ENCODE results near the gene RHCE.
"Not testable (repeated sequence)": the region's sequence is repeated elsewhere in the genome, so short reads cannot be mapped to it uniquely, and the experiment has no call there.

RHCE gene

GRCh38 chr1:25432749-25433388 lies 12.2 kb upstream of the RHCE start:
- DNase-seq (ENCODE audit: low read depth) = no peak

- no peak for DNase-seq (ENCODE audit: low read depth)
Measured at GRCh38 chr1:25431955-25432719, 11.5 kb upstream of the RHCE start.

DNA sequence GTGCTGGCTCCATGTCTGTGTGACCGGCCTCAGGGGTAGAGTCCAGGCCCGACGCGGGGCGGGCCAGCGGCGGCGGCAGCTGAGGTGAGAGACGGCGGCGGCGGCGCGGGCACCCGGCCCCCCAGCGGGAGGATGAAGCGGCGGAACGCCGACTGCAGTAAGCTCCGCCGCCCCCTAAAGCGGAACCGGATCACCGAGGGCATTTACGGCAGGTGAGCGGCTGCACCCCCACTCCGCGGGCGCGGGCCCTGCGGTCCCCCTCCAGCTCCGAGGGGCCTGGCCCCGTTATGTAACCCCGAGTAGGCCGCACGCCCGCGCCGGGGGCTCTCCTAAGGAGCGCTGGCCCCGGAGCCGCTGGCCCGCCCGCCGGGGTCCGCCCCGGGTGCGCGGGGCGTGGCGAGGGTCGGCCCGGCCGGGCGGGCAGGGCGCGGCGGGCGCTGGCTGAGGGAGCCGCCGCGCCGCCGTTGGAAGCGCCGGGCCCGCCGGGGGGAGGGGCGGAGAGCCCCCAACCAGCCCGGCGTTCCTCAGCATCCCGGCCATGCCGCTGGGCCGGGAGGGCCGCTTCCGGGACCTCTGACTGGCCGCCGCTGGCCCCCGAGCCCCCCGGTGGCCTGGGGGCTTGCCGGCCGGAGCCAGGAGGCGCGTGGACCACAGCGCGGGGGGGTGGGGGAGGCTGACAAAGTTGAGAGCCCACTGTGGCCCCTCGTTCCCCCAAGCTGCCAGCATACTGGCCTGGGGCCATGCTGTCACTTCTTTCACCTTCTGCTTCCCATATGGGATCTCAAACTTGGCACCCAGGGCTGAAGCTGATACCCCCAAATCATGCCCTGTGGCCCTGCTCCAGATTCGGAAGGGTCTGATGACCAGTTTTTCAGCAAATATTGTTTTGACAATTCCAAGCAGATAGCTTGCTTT lies 10.6 kb upstream of the RHCE start:
- no peak for DNase-seq (ENCODE audit: low read depth)

GRCh38 chr1:25430073-25430966 lies 9.7 kb upstream of the RHCE start, which contains the start of gene MACO1:
Gene MACO1, plus strand, starts transcription at chr1:25430897. Its CDS starts 202 bp downstream, at chr1:25431099.
- DNase-seq (ENCODE audit: low read depth) = peak; percentile 87

- DNase-seq (ENCODE audit: low read depth) = no peak
Measured at GRCh38 chr1:25428475-25429166, 8.0 kb upstream of the RHCE start.

DNA sequence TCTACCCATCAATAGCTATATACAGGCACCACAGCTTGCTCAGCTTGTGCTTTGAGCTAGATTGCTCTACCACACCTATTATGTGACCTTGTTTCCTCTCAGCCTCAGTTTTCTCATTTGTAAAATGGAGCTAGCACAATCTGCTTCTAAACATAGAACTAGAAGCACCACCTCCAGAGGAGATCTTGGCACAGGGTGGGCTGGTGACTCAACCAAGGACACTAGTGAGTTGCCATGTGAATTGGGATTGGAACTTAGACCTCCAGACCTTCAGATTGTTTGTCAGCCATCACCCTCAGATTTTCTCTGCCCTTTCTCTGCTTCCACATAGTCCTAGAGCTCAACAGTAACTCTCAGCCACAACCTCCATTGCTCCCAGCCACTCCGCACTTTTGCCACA lies 7.1 kb upstream of the RHCE start:
- no peak for DNase-seq (ENCODE audit: low read depth)

GRCh38 chr1:25425098-25426085 lies 4.8 kb upstream of the RHCE start:
- no peak for DNase-seq (ENCODE audit: low read depth)

- not testable (repeated sequence) for DNase-seq (ENCODE audit: low read depth)
Measured at GRCh38 chr1:25423206-25423605, 2.6 kb upstream of the RHCE start.

DNA sequence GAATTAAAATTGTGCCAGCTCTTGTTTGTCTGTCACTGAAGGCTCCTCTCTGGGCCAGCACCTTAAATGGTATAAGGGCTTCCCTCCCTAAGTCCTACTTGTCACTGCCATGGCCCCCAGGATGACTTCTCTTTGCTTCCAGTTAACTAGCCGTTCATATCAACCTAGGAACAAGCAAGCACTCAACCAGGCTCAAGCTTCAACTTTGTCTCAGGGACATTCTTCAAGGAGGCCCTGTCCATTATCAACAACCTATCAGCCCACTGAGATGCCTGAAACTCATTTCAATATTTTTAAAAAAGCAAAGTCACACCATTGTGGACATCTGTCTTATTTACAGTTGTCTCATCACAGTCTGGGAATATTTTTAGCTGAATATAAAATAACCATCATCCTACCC lies 1.3 kb downstream of the RHCE start:
- not testable (repeated sequence) for DNase-seq (ENCODE audit: low read depth)

GRCh38 chr1:25417280-25417679 lies 3.3 kb downstream of the RHCE start:
- DNase-seq (ENCODE audit: low read depth) = not testable (repeated sequence)

GRCh38 chr1:25414578-25414977 lies 6.0 kb downstream of the RHCE start:
- not testable (repeated sequence) for DNase-seq (ENCODE audit: low read depth)

DNA sequence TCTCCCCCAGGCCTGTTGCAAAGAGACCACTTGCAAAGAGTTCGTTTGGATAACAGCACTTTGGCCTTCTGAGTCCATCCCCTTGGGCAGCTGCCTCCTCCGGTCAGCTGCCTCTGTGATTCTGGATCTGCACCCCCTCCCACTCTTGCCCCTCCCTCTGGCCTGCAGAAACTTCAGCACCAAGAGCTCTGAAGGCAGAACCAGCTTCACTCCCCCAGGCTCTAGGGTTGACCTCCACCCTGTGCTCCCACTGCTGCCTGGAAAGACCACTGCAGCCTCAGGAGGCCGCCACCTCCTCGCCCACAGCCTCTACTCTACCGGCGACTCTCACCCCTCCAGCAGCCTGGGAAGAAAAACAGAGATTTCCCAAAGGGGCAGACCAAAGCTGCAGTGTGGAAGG lies 6.5 kb downstream of the RHCE start:
- not testable (repeated sequence) for DNase-seq (ENCODE audit: low read depth)

GRCh38 chr1:25412872-25413623 lies 7.6 kb downstream of the RHCE start:
- not testable (repeated sequence) for DNase-seq (ENCODE audit: low read depth)

- not testable (repeated sequence) for DNase-seq (ENCODE audit: low read depth)
Measured at GRCh38 chr1:25409641-25410427, 10.8 kb downstream of the RHCE start.

DNA sequence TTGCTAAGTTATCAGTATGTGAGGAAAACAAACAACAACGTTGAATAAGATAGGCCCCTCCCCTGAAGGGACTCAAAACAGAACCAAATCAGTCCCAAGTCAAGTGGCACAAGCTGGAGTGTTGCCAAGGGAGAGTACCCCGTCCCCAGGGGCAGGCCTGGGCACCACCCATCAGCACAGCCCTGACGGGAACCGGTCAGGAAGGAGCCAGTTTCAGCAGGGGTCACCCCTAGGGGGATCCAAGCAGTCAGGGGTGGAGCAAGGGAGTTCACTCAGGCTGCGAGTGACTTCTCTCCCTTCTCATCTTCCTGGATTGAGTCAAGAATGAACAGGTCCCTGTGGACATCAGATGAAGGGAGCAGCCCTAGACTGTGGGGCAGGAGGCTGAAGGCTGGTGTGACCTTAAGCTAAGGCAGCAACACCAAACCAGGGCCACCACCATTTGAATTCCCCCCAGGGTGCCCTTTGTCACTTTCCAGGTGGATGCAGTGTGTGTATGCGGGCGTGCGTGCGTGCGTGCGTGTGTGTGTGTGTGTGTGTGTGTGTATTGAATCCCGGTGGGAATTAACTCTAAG lies 14.8 kb downstream of the RHCE start:
- not testable (repeated sequence) for DNase-seq (ENCODE audit: low read depth)

DNA sequence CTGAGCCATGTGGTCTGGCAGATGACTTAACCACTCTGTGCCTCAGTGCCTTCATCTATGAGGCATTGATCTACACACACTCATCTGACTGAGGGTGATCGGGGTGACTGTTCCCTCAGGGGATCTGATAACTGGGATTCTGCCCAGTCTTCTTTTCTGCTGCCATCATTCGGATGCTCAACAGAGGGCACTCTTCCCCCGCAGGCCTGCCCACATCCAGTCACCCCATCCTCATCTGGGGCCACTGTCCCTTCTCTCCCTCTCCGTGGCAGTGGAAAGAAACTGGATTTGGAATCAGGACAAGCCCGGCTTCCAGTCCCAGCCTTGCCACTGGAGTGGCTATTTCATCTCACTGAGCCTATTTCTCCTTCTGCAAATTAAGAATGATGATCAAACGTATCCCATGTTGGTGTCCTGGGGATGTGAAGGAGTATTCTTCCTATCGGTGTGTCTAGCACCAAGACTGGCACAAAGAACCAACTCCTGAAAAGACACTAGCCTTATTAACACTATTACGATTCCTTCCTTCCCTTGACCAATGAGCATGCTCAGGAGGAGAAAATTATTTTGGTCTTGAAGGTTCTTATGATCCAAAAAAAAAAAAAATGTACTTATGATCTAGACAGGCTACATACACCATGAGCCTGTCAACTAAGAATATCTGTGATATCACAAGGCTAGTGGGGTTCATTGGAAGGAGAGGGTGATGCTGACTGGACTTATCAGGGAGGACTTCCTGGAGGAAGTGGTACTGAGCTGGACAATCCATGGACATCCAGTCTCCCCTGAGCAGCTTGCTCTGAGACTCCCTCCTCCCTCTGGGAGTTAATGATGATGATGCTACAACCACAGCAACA lies 17.4 kb downstream of the RHCE start:
- DNase-seq (ENCODE audit: low read depth) = not testable (repeated sequence)

DNA sequence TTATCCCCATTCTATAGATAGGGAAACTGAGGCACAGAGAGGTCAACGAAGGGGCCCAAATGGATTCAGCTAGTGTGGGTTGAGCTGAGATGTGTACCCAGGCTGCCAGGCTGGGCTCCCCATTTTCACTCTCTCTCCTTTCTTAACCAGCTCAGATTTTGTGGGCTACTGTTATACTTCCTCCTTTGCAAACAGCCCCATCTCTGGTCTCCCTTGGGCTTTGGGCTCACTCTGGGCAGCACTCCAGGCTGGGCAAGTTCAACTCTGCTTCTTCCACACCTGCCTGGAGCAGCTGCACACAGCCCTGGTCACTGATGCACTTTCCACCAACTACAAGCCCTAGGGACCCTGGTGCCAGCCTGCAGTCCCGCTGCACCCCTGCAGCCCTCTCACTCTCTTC lies 22.5 kb downstream of the RHCE start:
- not testable (repeated sequence) for DNase-seq (ENCODE audit: low read depth)

Data from stimulated activated CD8-positive, alpha-beta memory T cell treated with anti-CD3 and anti-CD28 coated beads, Interleukin-15, amount 100 ng/mL, for 24 hours (primary cell).